HG03095 (cell line): ENCODE measurements around the gene ZNF28.
"Not testable (repeated sequence)": the region's sequence is repeated elsewhere in the genome, so short reads cannot be mapped to it uniquely, and the experiment has no call there.

Experiments used
- ATAC-seq: cut with Tn5 transposase; IDR thresholded peaks from one replicate; pipeline ENCODE4 v1.9.1; 2021; ENCODE audit warnings: moderate library complexity; ENCODE audit not compliant: unreplicated experiment

The ZNF28 gene

GRCh38 chr19:52782864-52783263 is 38.6 kb downstream of the ZNF28 start:
- not testable (repeated sequence) for ATAC-seq

- ATAC-seq: no peak
These were observed 42.6 kb downstream of the ZNF28 start for GRCh38 chr19:52778811-52779210.

- ATAC-seq: not testable (repeated sequence)
These were observed 65.0 kb downstream of the ZNF28 start for GRCh38 chr19:52756447-52756846.

- ATAC-seq: no peak
These were observed 71.7 kb downstream of the ZNF28 start for GRCh38 chr19:52749780-52750179.

- ATAC-seq: no peak
These were observed 73.0 kb downstream of the ZNF28 start for GRCh38 chr19:52748336-52748950.
